PC-3 (cell line): ENCODE data around the gene MAP1B. TPM values are rescaled to one million over a fixed set of nuclear protein-coding genes. Genes with fewer than 3 reads are reported as not detected.

Source experiments
- ATAC-seq: fragments of 200-7000 bp; cut with Tn5 transposase; 2 replicates; pipeline ENCODE4 v1.9.1; 2020; ENCODE audit warnings: mild to moderate bottlenecking, moderate library complexity
- BruUV-seq: library from RNA; stranded (reverse); fragments of 400-500 nt; replicated peaks from 2 replicates; lab custom pipeline; 2021; lab: Mats Ljungman, UMichigan
- CTCF ChIA-PET: fragments of 300-600 bp; sonication (Branson Sonifier 250); formaldehyde crosslinking; loops from one replicate; lab custom pipeline; 2022; ENCODE audit warnings: antibody characterized with exemption; lab: Charles Lee
- POLR2A ChIA-PET: fragments of 300-600 bp; sonication (Branson Sonifier 250); formaldehyde crosslinking; loops from one replicate; lab custom pipeline; 2022; ENCODE audit warnings: antibody characterized with exemption; ENCODE audit not compliant: unreplicated experiment; lab: Charles Lee
- DNase-seq: peaks from one replicate; pipeline ENCODE4 v3.0.0-alpha.2; 2015
- H2AFZ ChIP-seq: fragments of 300-600 bp; sonication (generic); 2 replicates; pipeline ENCODE4 v1.6.0; 2016; ENCODE audit warnings: antibody characterized with exemption, low read length
- H3F3A ChIP-seq: fragments of 300-600 bp; sonication (generic); one replicate; pipeline ENCODE4 v1.6.0; 2017; ENCODE audit warnings: antibody characterized with exemption, low read length, control low read depth, mild to moderate bottlenecking; ENCODE audit not compliant: unreplicated experiment
- H3K27ac ChIP-seq: fragments of 300-600 bp; sonication (generic); 2 replicates; pipeline ENCODE4 v1.5.1; 2016; ENCODE audit warnings: mild to moderate bottlenecking, low read length
- H3K27me3 ChIP-seq: fragments of 300-600 bp; sonication (generic); 2 replicates; pipeline ENCODE4 v1.6.1; 2016; ENCODE audit warnings: low read length, mixed read lengths
- H3K36me3 ChIP-seq: fragments of 300-600 bp; sonication (generic); 2 replicates; pipeline ENCODE4 v1.6.1; 2016; ENCODE audit warnings: low read depth, mixed run types, low read length, mixed read lengths
- H3K4me1 ChIP-seq: fragments of 300-600 bp; sonication (generic); 2 replicates; pipeline ENCODE4 v1.5.1; 2016; ENCODE audit warnings: low read length; ENCODE audit not compliant: insufficient read depth
- H3K4me2 ChIP-seq: fragments of 300-600 bp; sonication (generic); 2 replicates; pipeline ENCODE4 v1.6.0; 2016; ENCODE audit warnings: low read length
- H3K4me3 ChIP-seq: fragments of 300-600 bp; sonication (generic); 2 replicates; pipeline ENCODE4 v1.5.1; 2016; ENCODE audit warnings: mild to moderate bottlenecking, low read length, mixed read lengths
- H3K79me2 ChIP-seq: fragments of 300-600 bp; sonication (generic); 2 replicates; pipeline ENCODE4 v1.6.1; 2017; ENCODE audit warnings: low read length, mixed read lengths
- H3K9ac ChIP-seq: fragments of 300-600 bp; sonication (generic); 2 replicates; pipeline ENCODE4 v1.6.0; 2016; ENCODE audit warnings: mild to moderate bottlenecking, low read length
- H3K9me2 ChIP-seq: fragments of 300-600 bp; sonication (generic); replicated peaks from 2 replicates; pipeline ENCODE4 v1.6.1; 2016; ENCODE audit warnings: mixed run types, low read length, mixed read lengths
- H3K9me3 ChIP-seq: fragments of 300-600 bp; sonication (generic); 2 replicates; pipeline ENCODE4 v1.6.1; 2016; ENCODE audit warnings: low read length, mixed read lengths
- H4K20me1 ChIP-seq: fragments of 300-600 bp; sonication (generic); 2 replicates; pipeline ENCODE4 v1.6.1; 2016; ENCODE audit warnings: low read length, mixed read lengths
- CTCF ChIP-seq: fragments of 300-600 bp; sonication (generic); conservative IDR thresholded peaks from 2 replicates; pipeline ENCODE4 v1.5.1; 2017; ENCODE audit warnings: antibody characterized with exemption, low read depth, mild to moderate bottlenecking, low read length
- EZH2 ChIP-seq: fragments of 300-600 bp; sonication (generic); IDR thresholded peaks from one replicate; pipeline ENCODE4 v1.6.1; 2017; ENCODE audit warnings: antibody characterized with exemption, mild to moderate bottlenecking, low read length; ENCODE audit not compliant: unreplicated experiment
- EZH2phosphoT487 ChIP-seq: fragments of 300-600 bp; sonication (generic); IDR thresholded peaks from 2 replicates; pipeline ENCODE4 v1.6.1; 2018; ENCODE audit warnings: mild to moderate bottlenecking, antibody characterized with exemption, low read length, borderline replicate concordance
- intact Hi-C: fragments of 100-400 bp; cut with micrococcal nuclease; formaldehyde crosslinking; loops from 2 replicates; pipeline ENCODE4 v1.9.0; 2023
- microRNA-seq: library from miRNA; unstranded; fragments of <30 nt; microRNA quantifications from one replicate; pipeline ENCODE4 v1.1.0, GENCODE V29; 2020; ENCODE audit not compliant: unreplicated experiment
- total RNA-seq: library from RNA; depleted of rRNA; stranded (reverse); fragments of >200 nt; gene quantifications from 2 replicates; pipeline ENCODE4 v1.2.3, GENCODE V29; 2014; rRNA removed

Gene MAP1B
- total RNA-seq, 1 experiment from 2014 or later, result 12.8 TPM

- no peak overlapping the region for H3K9ac ChIP-seq
- no peaks in the 10 kb centered on the region for H3K79me2 ChIP-seq
- ChIA-PET POLR2A (no interaction called here), CTCF (no interaction called here)
- H2AFZ ChIP-seq, result no peak overlapping the region
- H3K9me2 ChIP-seq, result no peaks in the 10 kb centered on the region
- intact Hi-C loops, result no loop called here
- no peak for TF ChIP-seq CTCF
- no peak for TF ChIP-seq EZH2phosphoT487
- TF ChIP-seq EZH2, result no peak
- H3K27me3 ChIP-seq, result no peaks in the 10 kb centered on the region
- no peak for ATAC-seq
- H3K9me3 ChIP-seq, result no peaks in the 10 kb centered on the region
- no peaks in the 10 kb centered on the region for H4K20me1 ChIP-seq
- no peak overlapping the region for H3K4me2 ChIP-seq
- no TSS peak for BruUV-seq
- DNase-seq, result no peak
- peaks cover 24% of the 10 kb centered on the region for H3K4me1 ChIP-seq
- H3K27ac ChIP-seq, result no peak overlapping the region
- no peak overlapping the region for H3K4me3 ChIP-seq
- H3K36me3 ChIP-seq, result no peaks in the 10 kb centered on the region
- no peaks in the 10 kb centered on the region for H3F3A ChIP-seq
These were observed 148.4 kb downstream of the MAP1B start for GRCh38 chr5:72255670-72256069.

- ChIA-PET POLR2A (no interaction called here), CTCF (no interaction called here)
- Histone ChIP-seq H3K4me2 (no peak overlapping the region), H3K4me3 (no peak overlapping the region), H3K36me3 (no peaks in the 10 kb centered on the region), H3K79me2 (no peaks in the 10 kb centered on the region), H4K20me1 (no peaks in the 10 kb centered on the region), H3K9me3 (no peaks in the 10 kb centered on the region), H3F3A (no peaks in the 10 kb centered on the region), H3K9ac (no peak overlapping the region), H3K27ac (peak overlapping the region; percentile 36), H3K4me1 (peaks cover 24% of the 10 kb centered on the region), H2AFZ (no peak overlapping the region), H3K27me3 (no peaks in the 10 kb centered on the region), H3K9me2 (no peaks in the 10 kb centered on the region)
- BruUV-seq, result no TSS peak
- ATAC-seq, result peak; percentile 70
- DNase-seq, result peak; percentile 27
- intact Hi-C loops, result no loop called here
- TF ChIP-seq EZH2 (no peak), EZH2phosphoT487 (no peak), CTCF (no peak)
These were observed 149.3 kb downstream of the MAP1B start for GRCh38 chr5:72256536-72256935.

Small RNA genes lying within 50 kb of the gene (microRNA-seq; reads per million reads assigned to microRNA genes)
- gene MIR4803, result not detected

Other genes starting within 250 kb of the MAP1B start
- 48.6 and 59.0 TPM in 2 replicates for gene MRPS27, start 212.8 kb downstream of the MAP1B start, total RNA-seq
- gene PTCD2, start 212.9 kb downstream of the MAP1B start, total RNA-seq, result 3.4 and 6.0 TPM in 2 replicates